K562 (cell line): ENCODE measurements around the gene TFF2. TPM values are rescaled to one million over a fixed set of nuclear protein-coding genes. Genes with fewer than 3 reads are reported as not detected.

ENCODE experiments used
- ATAC-seq: fragments of 200-7000 bp; cut with Tn5 transposase; 3 replicates; pipeline ENCODE4 v1.9.1; 2020; ENCODE audit warnings: moderate library complexity
- BruUV-seq: library from RNA; stranded (reverse); fragments of 400-500 nt; replicated peaks from 2 replicates; lab custom pipeline; 2021; lab: Mats Ljungman, UMichigan
- CTCF ChIA-PET: fragments of 300-600 bp; formaldehyde crosslinking; extraction: SDS; loops from one replicate; lab custom pipeline; 2021; ENCODE audit warnings: low intra/inter-chr PET ratio; lab: Yijun Ruan, JAX
- POLR2A ChIA-PET: fragments of 300-600, 350-650 bp; sonication (Branson Sonifier 250); formaldehyde crosslinking; extraction: SDS; loops from one replicate; lab custom pipeline; 2021; ENCODE audit warnings: antibody characterized with exemption, inconsistent platforms; lab: Yijun Ruan, JAX
- DNase-seq, 4 experiments: peaks; one replicate each; pipeline versions ENCODE4 v3.0.0 to v3.0.0-alpha.2; 2011 to 2018; ENCODE audit warnings: low spot score in 3 of 4, mixed read lengths in 3 of 4; ENCODE audit errors: extremely low read depth in 1 of 4
- FAIRE-seq: peaks from 2 replicates; lab custom pipeline; 2011; peaks lifted over from hg19 to GRCh38; lab: Jason Lieb, UNC
- H2AFZ ChIP-seq: 2 replicates; pipeline ENCODE4 v1.6.0; 2011; ENCODE audit warnings: low read depth, low read length, control low read depth, inconsistent platforms
- H3K27ac ChIP-seq: fragments of 200-600 bp; 3 replicates; pipeline ENCODE4 v1.8.0; 2011; ENCODE audit warnings: low read depth, mild to moderate bottlenecking, control low read depth, inconsistent platforms, low read length, moderate library complexity, mixed read lengths; ENCODE audit errors: extremely low read depth
- H3K27me3 ChIP-seq, 2 experiments: fragments of 300-600 bp in 1 of 2; 2 replicates in 1 of 2; 3 replicates in 1 of 2; pipeline versions ENCODE4 v1.6.0 to v1.8.0; 2011; ENCODE audit warnings: inconsistent platforms in 2 of 2, low read length in 2 of 2, mild to moderate bottlenecking in 1 of 2, mixed read lengths in 1 of 2, moderate library complexity in 1 of 2; ENCODE audit not compliant: control insufficient read depth in 2 of 2, insufficient read depth in 2 of 2
- H3K36me3 ChIP-seq: fragments of 300-600 bp; 3 replicates; pipeline ENCODE4 v1.8.0; 2011; ENCODE audit warnings: mild to moderate bottlenecking, low read length, inconsistent platforms; ENCODE audit not compliant: control insufficient read depth, insufficient read depth
- H3K4me1 ChIP-seq, 2 experiments: fragments of 200-600 bp in 1 of 2; replicated peaks in 1 of 2; 2 replicates in 1 of 2; 3 replicates in 1 of 2; pipeline versions ENCODE4 v1.5.1 to v1.8.0; 2011; ENCODE audit warnings: inconsistent platforms in 2 of 2, low read length in 2 of 2, mild to moderate bottlenecking in 1 of 2, mixed read lengths in 1 of 2, moderate library complexity in 1 of 2; ENCODE audit not compliant: control insufficient read depth in 2 of 2, insufficient read depth in 2 of 2
- H3K4me2 ChIP-seq: 2 replicates; pipeline ENCODE4 v1.6.1; 2011; ENCODE audit warnings: low read length, control low read depth, inconsistent platforms, mixed read lengths; ENCODE audit not compliant: insufficient read depth
- H3K4me3 ChIP-seq: fragments of 200-600 bp; sonication (generic), shearing (Covaris generic); 2 replicates; pipeline ENCODE4 v1.5.1; 2016; ENCODE audit warnings: control low read depth, inconsistent platforms
- H3K79me2 ChIP-seq: fragments of 200-600 bp; 3 replicates; pipeline ENCODE4 v1.8.0; 2011; ENCODE audit warnings: low read length, inconsistent platforms; ENCODE audit not compliant: control insufficient read depth, insufficient read depth
- H3K9ac ChIP-seq, 2 experiments: 2 replicates each; pipeline versions ENCODE4 v1.6.0 to v1.6.1; 2011; ENCODE audit warnings: low read depth in 2 of 2, low read length in 2 of 2, control low read depth in 1 of 2, inconsistent platforms in 1 of 2, mild to moderate bottlenecking in 1 of 2, mixed read lengths in 1 of 2; ENCODE audit not compliant: insufficient read depth in 1 of 2
- H3K9me1 ChIP-seq: one replicate; pipeline ENCODE4 v1.6.0; 2011; ENCODE audit warnings: inconsistent platforms, mild to moderate bottlenecking, low read length, moderate library complexity; ENCODE audit not compliant: control insufficient read depth, insufficient read depth
- H3K9me3 ChIP-seq: replicated peaks from 2 replicates; pipeline ENCODE4 v1.5.1; 2011; ENCODE audit warnings: low read depth, low read length, inconsistent platforms; ENCODE audit not compliant: control insufficient read depth, insufficient read depth
- H4K20me1 ChIP-seq: replicated peaks from 2 replicates; pipeline ENCODE4 v1.6.1; 2011; ENCODE audit warnings: low read length, inconsistent platforms, mixed read lengths; ENCODE audit not compliant: control insufficient read depth, insufficient read depth
- CTBP1 ChIP-seq: fragments of 450-650 bp; IDR thresholded peaks from 2 replicates; pipeline ENCODE4 v1.6.1; 2016; ENCODE audit warnings: borderline replicate concordance
- MEIS2 ChIP-seq: fragments of 450-650 bp; IDR thresholded peaks from 2 replicates; pipeline ENCODE4 v1.6.1; 2014; ENCODE audit warnings: mild to moderate bottlenecking; ENCODE audit not compliant: partially characterized antibody
- NCOA6 ChIP-seq: fragments of 450-650 bp; IDR thresholded peaks from 2 replicates; pipeline ENCODE4 v1.6.1; 2017; ENCODE audit warnings: mild to moderate bottlenecking
- NFYB ChIP-seq: IDR thresholded peaks from 2 replicates; pipeline ENCODE4 v1.6.1; 2011; ENCODE audit warnings: mild to moderate bottlenecking, moderate library complexity; ENCODE audit not compliant: insufficient read length; ENCODE audit errors: extremely low read depth
- OTX1 ChIP-seq: fragments of 450-650 bp; formaldehyde crosslinking; IDR thresholded peaks from 2 replicates; pipeline ENCODE4 v1.4.0; 2022; ENCODE audit warnings: mild to moderate bottlenecking
- PHB2 ChIP-seq: fragments of 450-650 bp; IDR thresholded peaks from 2 replicates; pipeline ENCODE4 v1.6.1; 2017; ENCODE audit warnings: low read depth
- POLR2B ChIP-seq: fragments of 450-650 bp; IDR thresholded peaks from 2 replicates; pipeline ENCODE4 v1.6.1; 2018; ENCODE audit warnings: low read depth; ENCODE audit not compliant: partially characterized antibody
- SMARCA4 ChIP-seq: fragments of 450-650 bp; IDR thresholded peaks from 2 replicates; pipeline ENCODE4 v1.6.1; 2016
- SREBF2 ChIP-seq: sonication (generic); formaldehyde crosslinking; IDR thresholded peaks from 2 replicates; pipeline ENCODE4 v1.4.0; 2020; ENCODE audit warnings: mild to moderate bottlenecking, missing genetic modification reagents
- YBX1 ChIP-seq: fragments of 450-650 bp; IDR thresholded peaks from 2 replicates; pipeline ENCODE4 v1.7.1; 2016; ENCODE audit warnings: mild to moderate bottlenecking
- ZBTB7A ChIP-seq: IDR thresholded peaks from 2 replicates; pipeline ENCODE4 v1.6.1; 2011; ENCODE audit warnings: low read depth, mild to moderate bottlenecking, low read length, moderate library complexity, borderline replicate concordance; ENCODE audit not compliant: control insufficient read depth
- WGBS: fragments of 100-300 bp; shearing (Covaris generic); methylation state at CpG from one replicate; pipeline ENCODE4 v1.1.6; 2016; ENCODE audit warnings: low coverage, mixed read lengths; ENCODE audit not compliant: insufficient coverage; ENCODE audit errors: missing lambda C conversion rate; 5-methylcytosine and 5-hydroxymethylcytosine counted together
- in situ Hi-C: fragments of 300-500 bp; cut with MboI; formaldehyde crosslinking; loops from 4 replicates; pipeline ENCODE4 v1.15.0; 2018; ENCODE audit warnings: inconsistent platforms, mixed read lengths
- intact Hi-C: fragments of 100-400 bp; cut with micrococcal nuclease; formaldehyde crosslinking; loops from 2 replicates; pipeline ENCODE4 v1.14.2; 2022
- polyA plus RNA-seq, 8 experiments: library from polyadenylated mRNA; depleted of rRNA in 4 of 8; stranded (reverse) in 5 of 8; unstranded in 3 of 8; fragments of >200 nt; fragmentation: Nextera tagmentation in 2 of 8; fragmentation: Illumina TruSeq in 1 of 8; extraction: Ambion mirVana in 2 of 8; extraction: Trizol in 1 of 8; gene quantifications; 2 replicates each; pipeline versions ENCODE4 v1.2.1 to v1.2.3, GENCODE V29; 2011 to 2014; ENCODE audit warnings: inconsistent platforms in 1 of 8, missing spikeins in 1 of 8
- total RNA-seq, 7 experiments: library from RNA; depleted of rRNA in 6 of 7; stranded (reverse); fragments of >200 nt in 6 of 7; fragmentation: Illumina TruSeq in 2 of 7; extraction: Trizol in 2 of 7; gene quantifications; 2 replicates each; pipeline versions ENCODE4 v1.2.1 to v1.2.3, GENCODE V29; 2011 to 2021; ENCODE audit warnings: low replicate concordance in 1 of 7

TFF2 gene
- total and polyA plus RNA-seq, 9 of the 15 experiments (the other 6 are each of a cell fraction or from before 2014, with no cell fraction given): not detected

DNA sequence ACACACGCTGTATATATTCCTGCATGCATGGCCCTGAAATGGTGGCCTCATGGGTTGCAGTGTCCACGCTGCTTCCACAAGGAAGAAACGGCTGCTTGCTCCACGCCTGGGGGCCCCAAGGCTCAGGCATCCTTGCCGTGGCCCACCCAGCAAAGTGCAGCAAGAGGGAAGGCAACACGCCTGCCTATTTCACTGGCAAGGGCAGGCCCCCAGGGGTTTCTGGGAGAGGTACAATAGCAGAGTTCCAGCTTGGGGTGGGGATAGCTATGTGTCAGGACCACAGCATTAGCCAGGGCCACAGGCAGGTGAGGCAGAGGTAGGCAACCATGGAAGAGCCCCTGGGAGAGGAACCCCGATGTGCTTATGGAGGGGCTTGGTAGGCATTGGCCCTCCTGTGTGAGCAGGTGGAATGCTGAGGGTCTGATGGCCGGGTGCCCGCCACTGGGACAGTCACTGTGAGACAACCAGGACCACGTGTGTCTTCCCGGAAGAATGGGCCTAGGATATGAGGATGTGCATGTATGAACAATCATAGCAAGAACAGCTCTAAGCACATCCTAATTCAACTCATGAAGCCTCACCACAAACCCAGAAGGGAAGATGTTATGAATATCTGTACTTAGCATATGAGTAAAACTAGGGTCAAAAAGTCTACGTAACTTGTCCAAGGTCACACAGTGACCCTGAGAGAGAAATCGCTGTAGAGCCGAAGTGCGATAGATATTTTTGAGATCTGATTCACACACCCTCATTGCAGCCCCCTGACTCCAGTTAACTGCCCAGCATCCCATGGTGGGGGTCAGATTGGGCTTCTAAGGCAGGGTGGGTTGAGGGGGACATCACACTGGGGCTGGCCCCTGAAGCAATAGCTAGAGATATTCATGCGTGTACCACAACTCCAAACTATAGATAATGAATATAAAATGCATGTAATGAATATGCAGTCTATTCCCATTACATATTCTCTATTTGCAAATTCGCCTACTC is 11.8 kb downstream of the TFF2 start:
- Histone ChIP-seq H3K9me1 (no peaks in the 10 kb centered on the region), H3K4me2 (no peak overlapping the region), H3K36me3 (no peaks in the 10 kb centered on the region), H4K20me1 (no peaks in the 10 kb centered on the region), H3K9me3 (no peaks in the 10 kb centered on the region), H3K79me2 (no peaks in the 10 kb centered on the region), H2AFZ (no peak overlapping the region), H3K9ac (no peak overlapping the region), H3K4me3 (no peak overlapping the region), H3K27me3 (peaks cover 7 to 47% of the 10 kb centered on the region in 2 experiments; a peak in 4 of 5 replicates), H3K4me1 (peaks cover 0 to 7% of the 10 kb centered on the region in 2 experiments; a peak in 1 of 5 replicates), H3K27ac (no peak overlapping the region)
- in situ Hi-C loops: no loop called here
- ATAC-seq (no peak), FAIRE-seq (no peak), DNase-seq (no peak)
- 16% methylated on average over 17 of the region's 17 CpGs for WGBS
- BruUV-seq: no TSS peak
- intact Hi-C loops: loop anchor here (10.0 kb wide), 1 partner anchor 116 kb away; no protein-coding TSS in a partner anchor
- POLR2A ChIA-PET: interaction anchor here (0.6 to 1.3 kb wide), 3 partner anchors 20 to 735 kb away, joined by 3 to 4 read pairs (median 3); no protein-coding TSS in a partner anchor
- CTCF ChIA-PET: interaction anchor here (0.5 to 1.6 kb wide), 2 partner anchors 28 to 111 kb away, joined by 4 to 6 read pairs; no protein-coding TSS in a partner anchor
- no peak for TF ChIP-seq POLR2B
- no peak for TF ChIP-seq YBX1
- no peak for TF ChIP-seq NCOA6
- TF ChIP-seq CTBP1: no peak
- no peak for TF ChIP-seq OTX1 (CRISPR knock-in tag)
- no peak for TF ChIP-seq PHB2
- no peak for TF ChIP-seq ZBTB7A
- no peak for TF ChIP-seq MEIS2
- no peak for TF ChIP-seq SMARCA4
- no peak for TF ChIP-seq NFYB
- no peak for TF ChIP-seq SREBF2 (CRISPR knock-in tag)
